AG10803 (cell line): ENCODE measurements around the gene CCDC78.

ENCODE experiments used
- DNase-seq: peaks from one replicate; pipeline ENCODE4 v3.0.0; 2010; ENCODE audit warnings: low read depth
- H3K4me3 ChIP-seq: 2 replicates; pipeline ENCODE4 v1.5.1; 2011; ENCODE audit warnings: mild to moderate bottlenecking, low read length, control low read depth
- CTCF ChIP-seq: conservative IDR thresholded peaks from 2 replicates; pipeline ENCODE4 v1.5.1; 2011; ENCODE audit warnings: mild to moderate bottlenecking, low read length, control low read depth, inconsistent platforms

The CCDC78 gene

GRCh38 chr16:711084-711483, 15.2 kb downstream of the CCDC78 start:
- H3K4me3 ChIP-seq: no peak overlapping the region
- no peak for TF ChIP-seq CTCF
- no peak for DNase-seq

DNA sequence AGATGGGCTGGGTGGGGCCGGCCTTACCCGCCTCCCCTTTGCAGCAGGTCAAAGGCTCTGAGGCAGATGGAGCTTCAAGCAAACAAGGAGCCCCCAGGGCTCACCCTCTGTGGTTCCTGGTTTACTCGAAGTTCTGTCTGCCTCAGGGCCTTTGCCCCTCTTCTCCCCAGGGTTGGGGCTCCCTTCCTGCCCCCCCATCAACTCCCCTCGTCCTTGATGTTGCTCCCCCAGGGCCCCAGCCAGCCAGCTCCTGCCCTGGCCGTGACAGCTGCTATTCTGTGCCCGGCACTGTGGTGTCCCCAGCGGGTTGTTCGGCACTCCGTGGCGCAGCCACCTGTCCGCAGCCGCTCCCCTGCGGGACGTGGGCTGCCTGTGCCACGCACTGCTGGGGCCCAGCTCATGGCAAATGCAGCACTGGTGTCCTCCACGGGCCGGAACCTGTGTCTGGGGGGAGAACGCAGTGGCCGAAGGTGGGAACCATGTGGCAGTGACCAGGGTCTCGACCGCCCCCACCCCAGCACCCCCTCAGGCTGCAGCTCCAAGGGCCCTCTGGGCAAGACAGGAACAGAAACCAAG, 15.7 kb downstream of the CCDC78 start:
- no peak for TF ChIP-seq CTCF

GRCh38 chr16:709566-710499, 16.4 kb downstream of the CCDC78 start:
- peak; percentile 62 for DNase-seq
- H3K4me3 ChIP-seq: no peak overlapping the region
- no peak for TF ChIP-seq CTCF

More for the DNA sequence above, 15.7 kb downstream of the CCDC78 start:
- no peak overlapping the region for H3K4me3 ChIP-seq
- no peak for DNase-seq

DNA sequence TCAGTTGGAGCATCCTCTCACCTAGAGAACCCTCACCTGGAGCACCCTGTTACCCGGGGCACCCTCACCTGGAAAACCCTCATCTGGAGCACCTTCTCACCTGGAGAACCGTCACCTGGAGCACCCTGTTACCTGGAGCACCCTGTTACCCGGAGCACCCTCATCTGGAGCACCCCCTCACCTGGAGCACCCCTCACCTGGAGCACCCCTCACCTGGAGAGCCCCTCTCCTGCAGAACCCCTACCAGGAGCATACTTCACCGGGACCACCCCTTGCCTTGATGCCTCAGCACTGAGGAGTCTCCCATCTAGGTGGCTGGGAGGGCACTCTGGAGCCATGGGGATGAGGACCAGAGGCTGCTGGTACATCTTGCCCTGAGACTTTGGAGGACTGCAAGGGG, 17.3 kb downstream of the CCDC78 start:
- DNase-seq: no peak
- no peak for TF ChIP-seq CTCF
- no peak overlapping the region for H3K4me3 ChIP-seq

DNA sequence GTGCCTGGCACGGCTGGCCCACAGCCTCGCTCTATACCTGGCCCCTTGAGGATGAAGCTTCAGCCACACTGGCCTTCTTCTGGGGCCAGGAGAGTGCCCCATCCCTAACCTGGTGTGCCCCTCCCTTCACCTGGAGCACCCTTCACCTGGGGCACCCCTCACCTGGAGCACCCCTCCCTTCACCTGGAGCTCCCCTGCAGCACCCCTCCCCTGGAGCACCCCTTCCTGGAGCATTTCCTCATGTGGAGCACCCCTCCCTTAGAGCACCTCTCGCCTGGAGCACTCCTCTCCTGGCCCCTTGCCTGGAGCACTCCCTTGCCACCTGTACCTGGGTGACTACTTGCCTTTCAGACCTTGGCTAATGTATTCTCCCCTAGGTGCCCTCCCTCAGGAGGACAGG, 18.2 kb downstream of the CCDC78 start:
- no peak for TF ChIP-seq CTCF
- no peak overlapping the region for H3K4me3 ChIP-seq
- no peak for DNase-seq

DNA sequence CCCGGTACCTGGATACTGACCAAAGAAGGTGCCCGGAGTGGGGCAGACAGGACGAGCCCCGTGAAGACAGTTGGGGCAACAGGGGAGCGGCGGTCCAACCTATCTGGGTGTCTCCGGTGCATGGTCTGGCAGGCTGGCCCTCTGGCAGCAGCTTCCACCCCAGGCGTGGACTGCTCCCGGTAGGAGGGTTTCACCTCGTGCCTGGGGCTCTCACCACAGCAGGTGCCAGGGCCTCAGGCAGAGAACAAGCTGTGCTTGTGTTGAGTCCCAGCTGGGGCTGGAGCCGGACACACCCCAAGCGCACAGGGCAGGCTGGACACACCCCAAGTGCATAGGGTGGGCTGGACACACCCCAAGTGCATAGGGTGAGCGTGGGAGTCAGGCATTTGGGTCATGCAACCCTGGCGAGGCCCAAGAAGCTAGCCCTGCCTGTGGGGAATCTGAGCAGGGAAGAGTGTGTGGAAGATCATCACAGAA, 19.1 kb downstream of the CCDC78 start:
- no peak for TF ChIP-seq CTCF
- DNase-seq: no peak
- H3K4me3 ChIP-seq: no peak overlapping the region
